Measurements from ENCODE around the gene CAVIN2.

Gene CAVIN2

DNA sequence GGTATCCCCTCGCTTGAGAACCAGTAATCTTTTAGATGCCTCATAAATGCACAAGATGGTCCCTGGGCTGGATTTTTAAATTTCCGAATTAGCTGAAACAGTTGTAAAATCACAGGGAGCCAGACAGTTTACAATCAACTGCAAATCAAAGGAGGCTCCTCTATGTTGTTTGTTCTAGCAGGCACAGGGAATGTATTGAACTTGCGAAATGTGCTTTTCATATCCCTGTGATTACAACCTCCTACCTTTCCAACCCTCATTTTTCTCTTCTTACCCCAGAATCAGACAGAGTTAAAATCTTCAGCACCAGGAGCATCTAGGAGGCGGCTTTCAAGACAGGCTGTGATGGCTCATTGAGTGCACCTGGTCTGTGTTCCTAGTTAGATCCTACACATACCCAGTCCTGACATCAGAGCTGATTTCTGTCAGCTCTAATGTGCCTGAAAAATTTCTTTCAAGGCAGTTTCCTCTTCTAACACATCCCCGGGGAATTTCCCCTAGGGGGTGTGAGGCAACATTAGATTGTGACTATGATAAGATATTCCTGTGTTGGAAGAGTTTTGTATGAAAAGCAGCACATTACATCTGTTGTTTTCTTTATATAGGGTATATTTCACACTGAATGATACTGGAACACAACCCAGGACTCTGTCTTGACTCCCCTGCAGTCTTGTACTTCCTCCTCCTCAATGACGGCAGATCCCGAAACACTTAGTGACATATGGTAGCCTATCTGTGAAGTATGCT, 17.9 kb upstream of the CAVIN2 start:
- DNase-seq = no peak

DNA sequence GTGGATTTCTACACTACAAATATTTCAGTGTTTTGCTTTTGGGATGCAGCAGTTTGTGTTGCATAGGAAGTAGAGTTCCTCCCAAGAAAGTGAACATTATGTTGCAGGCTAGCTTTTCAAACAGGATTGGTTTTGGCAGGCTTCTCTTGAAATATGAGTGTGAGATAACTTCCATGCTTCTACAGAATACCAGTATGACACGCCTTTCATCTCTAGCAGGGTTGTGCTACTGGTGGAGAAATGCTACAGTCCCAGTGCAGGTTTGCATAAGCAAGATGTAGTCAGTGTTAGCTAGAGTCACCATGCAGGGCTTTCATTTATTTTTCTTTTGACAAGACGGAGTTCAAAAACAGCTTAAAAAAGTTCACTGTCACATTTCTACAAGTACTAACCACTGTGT, 17.1 kb upstream of the CAVIN2 start:
- no peak for DNase-seq

DNA sequence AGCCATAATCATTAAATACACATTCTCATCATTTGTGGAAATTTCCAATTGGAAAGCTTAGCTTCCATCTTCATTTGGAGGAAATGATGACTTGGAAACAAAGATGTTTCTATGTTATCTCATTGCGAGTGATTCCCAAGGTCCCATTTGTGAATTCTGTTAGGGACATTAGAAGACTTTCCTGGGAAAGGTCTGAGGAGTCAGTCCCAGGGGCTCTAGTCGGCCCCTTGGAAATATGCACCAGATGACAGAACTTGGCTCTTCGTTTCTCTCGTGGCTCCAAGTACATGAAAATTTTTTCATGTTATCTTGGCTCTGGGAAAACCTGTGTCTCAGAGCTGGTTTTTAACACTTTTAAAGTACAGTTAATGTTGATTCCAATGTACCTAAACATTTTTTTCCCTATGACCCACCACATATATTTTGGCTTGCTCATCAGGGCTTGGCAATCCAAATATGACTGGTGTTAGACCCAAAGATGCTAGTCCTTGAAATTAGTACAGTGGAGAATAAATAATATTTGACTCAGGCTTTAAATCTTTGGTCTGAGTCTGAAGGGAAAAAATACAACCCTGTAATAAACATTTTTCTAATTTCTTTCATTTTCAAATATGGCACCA, 15.4 kb upstream of the CAVIN2 start:
- no peak for DNase-seq

DNA sequence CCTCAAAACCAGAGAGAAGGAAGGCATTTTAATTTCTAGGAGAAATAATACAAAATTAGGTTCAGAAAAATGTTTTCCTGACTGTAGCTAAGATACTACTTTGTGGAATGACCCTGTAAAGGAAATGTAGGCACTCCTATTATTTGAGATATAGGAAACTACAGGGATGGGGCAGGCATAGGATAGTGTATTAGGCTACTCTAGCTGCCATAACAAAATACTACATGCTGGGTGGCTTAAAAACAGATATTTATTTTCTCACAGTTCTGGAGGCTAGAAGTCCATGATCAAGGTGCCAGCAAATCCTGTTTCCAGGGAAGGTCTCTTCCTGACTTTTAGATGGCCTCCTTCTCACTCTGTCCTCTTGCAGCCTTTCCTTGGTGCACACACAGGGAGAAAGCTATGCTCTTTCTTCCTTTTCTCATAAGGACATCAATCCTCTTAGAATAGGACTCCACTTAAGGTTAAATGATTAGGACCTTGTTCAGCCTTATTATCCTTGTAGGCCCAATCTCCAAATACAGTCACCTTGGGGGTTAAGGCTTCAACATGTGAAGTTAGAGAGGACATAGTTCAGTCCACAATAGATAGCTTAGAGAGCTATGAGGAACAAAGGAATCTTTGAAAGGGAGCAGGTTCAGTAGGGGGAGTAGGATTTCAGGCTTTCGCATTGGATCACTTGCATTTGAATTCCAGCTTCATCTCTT, 14.0 kb upstream of the CAVIN2 start:
- DNase-seq = no peak

DNA sequence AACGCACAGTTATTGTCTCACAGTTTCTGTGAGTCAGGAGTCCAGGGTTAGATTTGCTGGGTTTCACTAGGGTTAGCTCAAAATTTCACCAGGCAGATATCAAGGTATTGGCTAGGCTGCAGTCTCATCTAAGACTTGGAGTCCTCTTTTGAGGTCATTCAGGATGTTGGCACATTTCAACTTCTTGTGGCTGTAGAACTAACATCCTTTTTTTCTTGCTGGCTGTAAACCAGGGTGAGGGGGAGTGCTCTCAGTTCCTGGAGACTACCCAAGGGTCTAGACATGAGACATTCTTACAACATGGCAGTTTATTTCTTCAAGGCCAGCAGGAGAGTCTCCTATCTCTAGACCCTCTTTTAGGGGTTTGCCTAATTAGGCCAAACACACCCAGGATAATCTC, 12.8 kb upstream of the CAVIN2 start:
- no peak for DNase-seq

DNA sequence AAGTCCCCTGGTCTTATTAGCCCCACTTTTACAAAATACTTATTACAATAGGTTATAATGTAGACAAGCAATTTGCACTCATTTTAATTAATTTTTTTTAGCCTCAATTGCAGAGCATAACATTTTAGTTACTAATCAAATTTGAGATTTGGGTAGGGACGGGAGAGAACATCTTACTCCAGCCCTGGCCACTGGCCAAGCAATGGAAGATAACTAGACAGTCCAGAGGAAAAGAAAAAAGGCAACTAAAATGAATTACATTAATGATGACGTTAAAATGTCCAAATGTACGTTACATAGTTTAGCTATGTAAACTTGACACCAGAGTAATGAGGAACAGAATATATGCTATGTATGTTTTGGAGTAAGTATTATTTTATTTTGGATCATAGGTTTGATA, 11.0 kb upstream of the CAVIN2 start:
- DNase-seq = no peak

DNA sequence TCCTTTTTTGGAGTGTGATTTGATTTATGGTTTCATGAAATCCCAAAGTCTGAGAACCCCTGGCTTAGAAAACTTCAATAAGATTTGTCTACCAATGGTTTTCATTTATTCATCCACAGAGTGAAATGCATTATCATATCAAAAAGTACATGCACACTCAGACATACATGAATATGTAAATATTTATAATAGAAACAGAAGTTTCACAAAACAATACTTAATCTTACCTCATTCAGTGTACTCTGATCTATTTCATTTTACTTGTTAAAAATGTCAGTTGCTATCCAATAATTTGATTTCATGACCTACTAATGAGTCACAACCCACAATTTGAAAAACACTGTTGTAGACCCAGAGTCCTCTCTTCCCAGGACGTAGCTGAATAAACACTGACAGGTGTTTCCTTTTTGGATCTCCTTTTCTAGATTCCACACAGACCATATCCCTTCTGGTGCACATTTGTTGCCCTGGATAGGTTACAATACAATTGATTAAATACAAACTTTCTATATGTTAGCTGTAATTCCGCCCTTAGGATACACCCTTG, 10.4 kb upstream of the CAVIN2 start:
- no peak for DNase-seq

DNA sequence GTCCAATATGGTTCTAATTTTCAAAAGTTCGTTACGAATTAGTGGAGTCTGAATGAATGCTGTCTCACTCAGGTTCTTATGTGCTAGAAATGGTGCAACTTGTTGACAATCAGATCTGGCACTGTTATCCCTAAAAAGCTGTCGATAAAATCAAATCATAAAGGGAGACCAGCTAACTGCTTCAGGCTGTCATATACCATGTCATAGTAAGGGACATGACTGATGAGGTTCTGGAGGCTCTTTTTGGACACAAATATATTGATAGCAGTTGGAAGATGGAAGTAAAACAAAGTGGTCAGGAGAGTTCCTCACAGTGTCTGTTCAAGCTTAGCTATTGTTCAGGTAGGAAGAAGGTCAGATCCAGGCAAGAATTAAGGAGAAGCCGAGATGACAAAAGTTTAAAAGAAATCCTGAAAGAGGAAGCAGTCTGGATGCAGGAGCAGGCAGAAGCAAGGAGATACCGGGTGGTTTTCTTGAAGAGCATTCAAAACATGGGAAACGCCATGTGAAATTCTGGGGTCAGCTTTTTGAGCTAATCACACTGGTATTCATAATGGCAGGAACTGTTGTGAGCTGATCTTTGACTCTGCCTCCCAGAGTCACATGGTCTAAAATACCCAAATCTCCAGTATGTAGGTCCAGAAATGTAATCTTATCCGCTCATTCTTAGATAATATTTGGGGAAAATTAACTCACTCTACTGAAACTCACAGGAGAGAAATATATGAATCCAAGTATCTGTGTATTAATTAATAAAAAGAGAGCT, 9.4 kb upstream of the CAVIN2 start:
- DNase-seq = no peak

DNA sequence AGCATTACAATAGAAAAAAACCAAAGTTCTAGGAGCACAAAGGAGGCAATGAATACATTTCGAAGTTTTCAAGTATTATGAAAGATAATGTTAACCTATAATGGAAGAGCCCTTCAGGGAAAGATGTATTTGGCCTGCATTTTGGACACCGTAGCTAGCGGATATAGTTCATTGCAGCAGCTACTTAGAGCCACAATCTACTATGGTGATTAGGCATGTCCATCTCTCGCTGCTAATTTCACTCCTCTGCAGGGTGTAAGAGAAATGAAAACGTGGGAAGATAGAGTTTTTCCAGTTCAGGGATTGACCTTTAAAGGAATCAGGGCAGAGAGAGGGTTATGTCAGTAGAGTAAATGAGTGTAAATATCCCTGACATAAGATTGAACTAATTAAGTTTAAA, 8.5 kb upstream of the CAVIN2 start:
- DNase-seq = no peak

DNA sequence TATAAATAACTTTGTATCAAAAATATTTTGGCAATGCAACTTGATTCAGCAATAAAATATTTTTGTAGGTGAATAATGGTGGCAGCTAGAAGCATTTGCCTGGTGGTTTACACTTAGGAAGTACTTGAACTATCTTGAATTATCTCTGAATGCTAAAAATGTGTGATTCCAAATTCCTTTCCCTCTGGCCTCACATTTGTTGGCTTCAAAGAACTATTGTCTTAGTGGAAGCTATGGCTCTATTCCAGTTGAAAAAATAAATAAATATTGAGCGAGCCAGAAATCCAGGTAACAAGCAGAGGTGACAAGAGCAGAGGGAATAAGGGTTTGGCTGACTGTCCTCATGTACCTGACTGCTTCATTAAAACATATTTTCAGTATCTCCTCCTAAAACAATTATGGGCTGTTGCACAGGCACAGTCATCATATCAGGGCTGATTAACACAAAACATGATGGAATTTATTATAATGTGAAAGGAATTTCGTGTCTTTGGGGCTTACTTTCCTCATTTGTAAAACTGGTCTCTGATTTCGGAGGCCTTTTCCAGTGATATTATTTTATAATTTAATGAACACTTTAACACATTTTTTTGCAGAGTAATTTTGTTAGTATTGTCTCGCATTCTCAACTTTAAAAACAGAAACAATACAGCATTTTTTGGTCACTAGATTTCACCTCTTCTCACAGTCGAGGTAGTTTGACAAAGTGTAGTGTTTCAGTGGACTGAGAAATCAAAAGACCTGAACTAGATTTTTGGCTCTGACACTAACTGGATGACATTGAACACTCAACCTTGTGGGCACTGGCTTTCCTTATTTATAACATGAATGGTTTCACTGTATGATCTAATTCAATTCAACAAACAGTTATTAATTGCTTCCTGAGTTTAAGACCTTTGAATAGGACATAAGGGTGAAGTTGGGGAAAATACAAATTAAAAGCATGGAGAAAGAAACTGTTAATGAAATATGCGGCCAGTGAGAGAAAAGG, 7.8 kb upstream of the CAVIN2 start:
- DNase-seq = no peak

DNA sequence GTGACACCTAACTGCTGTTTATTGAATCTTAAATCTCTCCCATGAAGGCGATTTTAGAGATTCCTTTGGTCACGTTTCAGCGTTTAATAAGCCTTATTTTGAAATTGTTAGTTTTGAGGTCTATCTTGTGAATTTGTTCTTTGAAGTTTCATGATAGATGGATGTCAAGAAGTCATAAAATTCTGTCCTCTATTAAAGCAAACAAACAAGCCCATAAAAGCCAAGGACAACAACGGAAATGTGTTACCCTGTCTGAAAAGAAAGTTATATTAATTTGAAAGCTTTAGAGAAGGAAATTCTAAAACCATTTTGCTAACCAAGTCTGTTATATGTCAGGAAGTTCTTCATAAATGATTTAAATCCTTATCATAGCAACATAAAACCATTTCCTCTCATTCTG, 7.0 kb upstream of the CAVIN2 start:
- DNase-seq = no peak

DNA sequence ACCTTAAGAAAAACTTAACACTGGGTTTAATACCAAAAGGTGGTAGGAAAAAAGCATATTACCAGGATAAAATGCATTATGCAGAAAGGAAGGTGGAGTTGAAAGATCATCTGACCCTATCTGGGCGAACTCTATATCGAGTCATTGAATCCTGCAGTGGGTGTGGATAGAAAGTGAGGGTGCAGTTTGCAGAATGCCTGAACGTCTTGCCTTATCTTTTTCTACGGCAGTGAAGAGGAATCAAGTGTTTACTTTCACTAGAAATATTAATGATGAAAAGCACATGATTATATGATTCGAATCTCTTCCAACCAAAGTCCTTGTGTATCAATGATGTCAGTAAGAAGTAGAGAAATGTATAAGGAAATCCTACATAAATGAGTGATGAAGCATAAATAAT, 4.3 kb upstream of the CAVIN2 start:
- no peak for DNase-seq

DNA sequence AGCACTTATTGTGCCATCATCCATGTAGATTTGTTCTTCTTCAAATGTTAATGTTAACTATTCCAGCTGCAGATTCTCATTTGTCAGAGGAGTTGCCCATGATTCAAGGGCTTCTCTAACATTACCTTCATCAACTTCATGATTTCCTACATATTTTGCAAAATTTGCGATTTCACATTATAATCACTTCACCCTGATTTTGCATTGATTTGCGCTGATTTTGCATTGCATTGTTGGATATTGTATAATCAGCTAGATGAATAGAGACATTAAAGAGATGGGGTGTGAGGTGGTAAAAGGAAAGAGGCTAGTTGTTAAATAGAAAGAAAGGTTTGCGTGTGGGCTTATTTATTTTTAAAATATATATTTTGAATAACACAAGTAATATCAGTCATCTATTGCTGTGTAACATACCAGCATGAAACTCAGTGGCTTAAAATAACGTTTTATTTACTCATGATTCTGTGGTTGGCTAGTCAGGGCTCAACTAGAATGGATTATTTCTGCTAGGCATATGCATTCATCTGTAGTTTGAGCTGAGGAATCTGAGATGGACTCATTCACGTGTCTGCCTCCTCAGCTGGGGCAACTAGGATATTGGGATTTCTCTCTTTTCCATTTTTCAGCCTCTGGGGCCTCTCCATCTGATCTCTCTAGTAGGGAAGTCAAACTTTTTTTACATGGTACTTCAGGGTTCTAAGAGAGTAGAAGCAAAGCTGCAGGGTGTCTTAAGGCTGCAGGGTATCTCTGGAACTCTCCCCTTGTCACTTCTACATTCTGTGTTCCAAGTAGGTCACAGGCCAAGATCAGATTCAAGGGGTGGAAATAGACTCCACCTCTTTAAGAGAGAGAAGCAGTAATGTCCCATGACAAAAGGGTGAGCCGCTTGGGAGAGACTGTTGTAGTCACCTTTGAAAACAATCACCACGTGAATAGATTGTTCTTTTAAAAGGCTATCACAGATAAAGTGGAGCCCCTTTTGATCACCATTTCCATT, 2.2 kb upstream of the CAVIN2 start:
- no peak for DNase-seq

DNA sequence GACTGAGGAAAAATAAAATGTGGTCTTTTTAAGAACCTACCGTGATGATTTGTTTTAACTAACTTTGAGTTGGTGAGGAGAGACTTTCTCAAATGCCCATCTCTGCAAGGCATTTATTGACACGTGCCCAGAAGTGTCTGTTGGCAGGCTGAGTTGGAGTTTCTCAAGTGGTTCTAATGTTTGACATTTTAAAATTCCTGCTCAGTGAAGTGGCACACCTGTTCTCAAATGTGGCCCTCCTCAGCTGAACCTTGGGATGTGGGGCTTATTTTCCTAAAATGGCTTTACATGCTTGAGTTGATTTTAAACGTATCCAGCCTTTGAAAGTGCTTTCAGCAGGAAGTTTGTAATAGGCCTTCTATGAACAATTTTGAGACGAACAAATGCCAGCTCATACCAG, 876 bp upstream of the CAVIN2 start:
- no peak for DNase-seq

DNA sequence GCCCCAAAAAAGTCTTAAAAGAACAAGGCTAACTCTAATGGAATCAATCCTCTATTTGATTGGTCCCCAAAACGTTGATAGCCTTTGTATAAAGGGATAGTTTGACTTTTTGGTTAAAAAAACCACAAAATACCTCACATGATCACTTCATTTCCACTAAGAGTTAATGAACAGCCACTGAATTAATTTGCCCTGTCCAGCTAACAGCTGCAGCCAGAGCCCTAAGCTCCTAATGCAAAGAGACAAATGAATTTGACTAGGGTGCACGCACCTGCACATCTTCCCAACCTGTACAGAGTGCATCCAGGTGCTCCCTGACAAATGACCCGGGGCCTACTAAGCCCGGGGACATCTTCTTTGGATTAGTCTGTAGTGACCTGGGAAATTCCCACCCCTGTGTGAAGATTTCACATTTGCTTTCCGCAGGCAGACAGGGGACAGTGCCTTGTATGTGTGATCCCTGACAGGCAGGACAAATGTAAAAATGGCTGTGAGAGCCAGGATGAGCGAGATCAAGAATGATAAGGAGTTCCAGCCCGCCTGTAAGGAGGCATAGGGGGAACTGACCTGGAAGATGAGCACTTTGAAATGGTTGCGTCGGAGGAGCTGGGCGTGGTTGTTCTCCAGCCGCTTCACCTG, 893 bp downstream of the CAVIN2 start:
- DNase-seq = no peak

DNA sequence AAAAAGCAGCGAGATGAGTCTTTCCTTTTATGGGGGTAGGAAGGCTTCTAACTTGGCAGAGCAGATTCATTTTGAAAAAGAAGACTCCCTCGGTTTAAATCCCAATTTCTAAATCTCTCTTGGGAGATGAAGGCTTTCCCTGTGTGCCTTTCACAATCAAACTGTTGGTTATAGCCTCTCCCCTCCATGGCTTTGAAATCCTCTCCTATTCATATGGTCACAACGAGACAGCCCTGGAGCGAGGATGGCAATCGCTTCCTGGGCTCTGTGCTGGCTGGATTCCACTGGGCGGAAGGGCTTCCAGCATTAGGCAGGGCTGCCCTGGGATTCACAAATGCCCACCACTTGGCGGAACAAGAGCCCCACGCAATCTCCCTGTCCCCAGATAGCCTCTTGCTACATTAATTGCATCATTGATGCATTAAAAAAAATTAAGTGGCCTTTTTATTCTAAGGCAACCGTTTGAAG, 1.6 kb downstream of the CAVIN2 start:
- no peak for DNase-seq

DNA sequence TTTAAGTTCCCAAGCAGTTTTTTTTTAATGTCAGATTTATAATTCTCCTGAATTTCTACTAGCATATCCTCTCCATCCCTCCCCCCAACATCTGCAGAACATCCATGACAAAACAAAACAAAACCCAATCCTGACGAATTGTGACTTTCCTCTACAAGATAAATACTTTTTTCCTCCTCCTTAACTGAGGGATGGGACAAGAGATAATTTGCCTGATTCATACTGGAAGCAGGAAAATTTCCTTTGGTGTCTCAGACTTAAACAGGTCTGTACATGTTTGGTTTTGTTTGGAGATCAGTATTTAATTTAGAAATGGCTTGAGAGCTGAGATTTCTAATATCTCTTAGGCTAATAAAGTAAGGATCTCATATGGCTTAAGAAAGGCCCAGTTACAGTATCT, 2.2 kb downstream of the CAVIN2 start:
- no peak for DNase-seq

DNA sequence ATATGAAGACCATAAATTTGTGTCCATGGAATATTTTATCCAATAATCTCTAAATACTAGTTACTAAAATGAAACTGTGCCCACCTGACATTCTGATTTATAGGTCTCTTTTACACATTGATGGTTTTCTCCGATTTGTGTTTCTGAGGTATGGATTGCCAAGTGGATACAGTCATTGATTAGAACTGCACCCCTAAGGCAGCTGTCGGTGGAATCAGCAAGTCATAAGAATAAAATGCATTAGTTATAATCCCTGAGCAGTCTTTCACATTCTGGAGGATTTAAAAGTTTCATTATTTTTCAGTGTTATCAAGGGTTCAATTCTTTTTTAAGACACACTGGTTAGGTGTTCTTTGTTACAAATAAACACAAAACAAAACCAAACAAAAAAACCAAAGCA, 6.0 kb downstream of the CAVIN2 start:
- no peak for DNase-seq

DNA sequence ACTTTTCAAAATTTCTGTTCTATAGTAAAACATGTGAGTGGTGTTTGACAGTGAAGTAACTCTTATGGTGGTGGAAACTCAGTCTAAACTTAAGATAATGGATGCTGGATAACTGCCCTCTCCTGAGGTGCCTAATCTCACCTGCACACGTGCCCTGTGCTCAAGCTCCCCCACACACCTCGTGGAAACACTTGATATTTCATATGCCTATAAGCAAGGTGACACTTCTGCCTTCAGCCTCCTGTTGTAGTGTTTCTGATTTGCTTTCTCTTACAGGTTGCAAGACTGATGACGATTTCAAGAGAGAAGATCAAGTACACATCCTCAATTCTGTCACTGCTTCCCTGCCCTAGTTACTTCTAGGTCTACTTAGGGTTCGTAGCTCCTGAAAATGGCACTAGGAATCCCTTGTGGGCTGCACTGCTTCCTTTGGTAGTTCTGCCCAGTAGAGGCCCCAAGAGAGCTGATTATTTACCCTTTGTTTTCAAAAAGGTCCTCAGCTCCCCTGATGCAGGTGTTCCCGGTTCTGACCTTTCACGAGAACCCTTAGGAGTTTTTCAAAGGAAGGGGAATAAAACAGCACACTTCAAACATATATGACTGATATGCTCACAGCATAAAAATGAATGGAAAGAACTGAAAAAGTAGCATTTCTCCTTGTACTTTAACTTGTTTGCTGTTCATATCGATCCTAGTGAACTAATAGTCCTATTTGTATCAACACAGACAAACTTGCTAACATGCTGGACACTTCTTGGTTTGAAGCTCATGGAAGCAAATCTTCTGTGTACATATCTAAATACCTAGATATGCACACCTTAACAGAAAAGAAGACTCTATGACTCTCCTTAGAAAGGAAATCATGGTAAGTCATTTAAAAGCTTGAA, 6.7 kb downstream of the CAVIN2 start:
- no peak for DNase-seq

All from CD4-positive, alpha-beta T cell treated with Interleukin-10 for 1 hour (primary cell).